C4-2B (cell line): Measurements from ENCODE around the gene OBSL1.

Experiments used
- H3K27ac ChIP-seq: fragments of 450-650 bp; 2 replicates; pipeline ENCODE4 v1.5.1; 2017
- ZFX ChIP-seq: fragments of 450-650 bp; IDR thresholded peaks from 2 replicates; pipeline ENCODE4 v1.6.1; 2017
- TF ChIP-seq, protein P1 (sequence below): fragments of 450-650 bp; conservative IDR thresholded peaks from 2 replicates; pipeline ENCODE4 v1.5.1; 2017; ENCODE audit warnings: mild to moderate bottlenecking

Gene OBSL1

DNA sequence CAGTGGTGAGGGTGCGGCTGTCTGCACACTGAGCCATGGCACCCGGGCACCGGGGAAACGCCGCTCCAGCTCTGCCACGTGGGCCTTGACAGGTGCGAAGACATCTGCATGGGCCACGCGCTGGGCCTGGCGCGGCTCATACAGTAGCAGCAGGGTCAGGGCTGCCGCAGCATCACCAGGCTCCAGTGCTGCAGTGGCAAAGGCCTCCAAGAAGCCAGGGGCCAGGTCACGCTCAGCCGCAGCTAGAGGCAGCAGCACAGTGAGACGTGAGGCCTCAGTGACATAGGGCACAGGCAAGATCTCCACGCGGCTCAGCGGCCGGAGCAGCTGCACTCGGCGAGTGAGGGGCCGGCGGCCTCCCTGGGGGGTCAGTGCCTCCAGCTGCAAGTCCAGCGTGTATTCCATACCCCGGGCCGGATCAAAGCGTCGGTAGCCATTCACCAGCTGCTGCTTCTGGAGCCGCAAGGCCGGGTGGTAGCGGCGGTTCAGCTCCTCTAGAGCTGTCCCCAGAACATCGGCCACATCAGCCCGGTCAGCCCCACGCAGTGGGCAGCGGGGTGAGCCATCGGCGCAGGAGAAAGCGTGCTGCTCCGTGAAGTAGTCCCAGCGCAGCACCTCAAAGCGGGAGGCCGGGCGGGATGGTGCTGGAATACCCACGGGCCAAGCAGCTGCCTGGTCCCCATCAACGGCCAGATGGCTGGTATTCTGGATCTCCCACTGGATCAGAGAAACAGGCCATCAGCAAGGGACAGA, 31.2 kb downstream of the OBSL1 start:
- no peak overlapping the region for H3K27ac ChIP-seq
- TF ChIP-seq, protein P1, sequence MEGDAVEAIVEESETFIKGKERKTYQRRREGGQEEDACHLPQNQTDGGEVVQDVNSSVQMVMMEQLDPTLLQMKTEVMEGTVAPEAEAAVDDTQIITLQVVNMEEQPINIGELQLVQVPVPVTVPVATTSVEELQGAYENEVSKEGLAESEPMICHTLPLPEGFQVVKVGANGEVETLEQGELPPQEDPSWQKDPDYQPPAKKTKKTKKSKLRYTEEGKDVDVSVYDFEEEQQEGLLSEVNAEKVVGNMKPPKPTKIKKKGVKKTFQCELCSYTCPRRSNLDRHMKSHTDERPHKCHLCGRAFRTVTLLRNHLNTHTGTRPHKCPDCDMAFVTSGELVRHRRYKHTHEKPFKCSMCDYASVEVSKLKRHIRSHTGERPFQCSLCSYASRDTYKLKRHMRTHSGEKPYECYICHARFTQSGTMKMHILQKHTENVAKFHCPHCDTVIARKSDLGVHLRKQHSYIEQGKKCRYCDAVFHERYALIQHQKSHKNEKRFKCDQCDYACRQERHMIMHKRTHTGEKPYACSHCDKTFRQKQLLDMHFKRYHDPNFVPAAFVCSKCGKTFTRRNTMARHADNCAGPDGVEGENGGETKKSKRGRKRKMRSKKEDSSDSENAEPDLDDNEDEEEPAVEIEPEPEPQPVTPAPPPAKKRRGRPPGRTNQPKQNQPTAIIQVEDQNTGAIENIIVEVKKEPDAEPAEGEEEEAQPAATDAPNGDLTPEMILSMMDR: no peak

GRCh38 chr2:219538956-219539788, 32.2 kb downstream of the OBSL1 start:
- no peak overlapping the region for H3K27ac ChIP-seq
- TF ChIP-seq, protein P1: no peak
- TF ChIP-seq ZFX: no peak

GRCh38 chr2:219538504-219538951, 32.8 kb downstream of the OBSL1 start:
- TF ChIP-seq, protein P1: no peak
- no peak for TF ChIP-seq ZFX
- no peak overlapping the region for H3K27ac ChIP-seq

- TF ChIP-seq, protein P1: no peak
- no peak for TF ChIP-seq ZFX
- H3K27ac ChIP-seq: no peak overlapping the region
Measured at GRCh38 chr2:219537657-219538488, 33.5 kb downstream of the OBSL1 start.

- TF ChIP-seq, protein P1: no peak
- TF ChIP-seq ZFX: no peak
- H3K27ac ChIP-seq: no peak overlapping the region
Measured at GRCh38 chr2:219536967-219537366, 34.4 kb downstream of the OBSL1 start.

GRCh38 chr2:219536425-219536824, 34.9 kb downstream of the OBSL1 start:
- no peak overlapping the region for H3K27ac ChIP-seq

More at GRCh38 chr2:219536425-219536824, 34.9 kb downstream of the OBSL1 start:
- TF ChIP-seq ZFX: no peak
- TF ChIP-seq, protein P1: no peak
